HepG2 (cell line): ENCODE measurements around the gene ACOT4.

Experiments used
- POLR2AphosphoS5 ChIP-seq: IDR thresholded peaks from 2 replicates; pipeline ENCODE4 v1.6.1; 2012; ENCODE audit warnings: low read depth, low read length
- TAF1 ChIP-seq: sonication (generic); formaldehyde crosslinking; IDR thresholded peaks from 2 replicates; pipeline ENCODE4 v1.4.0; 2020; ENCODE audit warnings: missing genetic modification reagents
- TGIF2 ChIP-seq: IDR thresholded peaks from 2 replicates; pipeline ENCODE4 v1.6.1; 2016; ENCODE audit warnings: control low read depth, missing compliant biosample characterization
- TF ChIP-seq, protein P1 (sequence below): sonication (generic); formaldehyde crosslinking; IDR thresholded peaks from 2 replicates; pipeline ENCODE4 v1.5.0; 2020; ENCODE audit warnings: mild to moderate bottlenecking, missing genetic modification reagents, moderate library complexity
- TF ChIP-seq, protein P2 (sequence below): IDR thresholded peaks from 2 replicates; pipeline ENCODE4 v1.6.1; 2012; ENCODE audit warnings: inconsistent platforms
- TF ChIP-seq, protein P3 (sequence below): sonication (generic); formaldehyde crosslinking; IDR thresholded peaks from 2 replicates; pipeline ENCODE4 v1.4.0; 2020; ENCODE audit warnings: missing genetic modification reagents

GRCh38 chr14:73644531-73645247 is 53.0 kb downstream of the ACOT4 start, which contains the start of gene DNAL1:
- TF ChIP-seq, protein P1, sequence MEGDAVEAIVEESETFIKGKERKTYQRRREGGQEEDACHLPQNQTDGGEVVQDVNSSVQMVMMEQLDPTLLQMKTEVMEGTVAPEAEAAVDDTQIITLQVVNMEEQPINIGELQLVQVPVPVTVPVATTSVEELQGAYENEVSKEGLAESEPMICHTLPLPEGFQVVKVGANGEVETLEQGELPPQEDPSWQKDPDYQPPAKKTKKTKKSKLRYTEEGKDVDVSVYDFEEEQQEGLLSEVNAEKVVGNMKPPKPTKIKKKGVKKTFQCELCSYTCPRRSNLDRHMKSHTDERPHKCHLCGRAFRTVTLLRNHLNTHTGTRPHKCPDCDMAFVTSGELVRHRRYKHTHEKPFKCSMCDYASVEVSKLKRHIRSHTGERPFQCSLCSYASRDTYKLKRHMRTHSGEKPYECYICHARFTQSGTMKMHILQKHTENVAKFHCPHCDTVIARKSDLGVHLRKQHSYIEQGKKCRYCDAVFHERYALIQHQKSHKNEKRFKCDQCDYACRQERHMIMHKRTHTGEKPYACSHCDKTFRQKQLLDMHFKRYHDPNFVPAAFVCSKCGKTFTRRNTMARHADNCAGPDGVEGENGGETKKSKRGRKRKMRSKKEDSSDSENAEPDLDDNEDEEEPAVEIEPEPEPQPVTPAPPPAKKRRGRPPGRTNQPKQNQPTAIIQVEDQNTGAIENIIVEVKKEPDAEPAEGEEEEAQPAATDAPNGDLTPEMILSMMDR (CRISPR knock-in tag) = no peak
- TF ChIP-seq TAF1 (CRISPR knock-in tag) (peak; percentile 75), POLR2AphosphoS5 (peak; percentile 94), TGIF2 (peak; percentile 71; the same call in 1 of the 2 replicates)
- TF ChIP-seq, protein P2, sequence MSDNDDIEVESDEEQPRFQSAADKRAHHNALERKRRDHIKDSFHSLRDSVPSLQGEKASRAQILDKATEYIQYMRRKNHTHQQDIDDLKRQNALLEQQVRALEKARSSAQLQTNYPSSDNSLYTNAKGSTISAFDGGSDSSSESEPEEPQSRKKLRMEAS = peak; percentile 45; the same call in 1 of the 2 replicates
- TF ChIP-seq, protein P3, sequence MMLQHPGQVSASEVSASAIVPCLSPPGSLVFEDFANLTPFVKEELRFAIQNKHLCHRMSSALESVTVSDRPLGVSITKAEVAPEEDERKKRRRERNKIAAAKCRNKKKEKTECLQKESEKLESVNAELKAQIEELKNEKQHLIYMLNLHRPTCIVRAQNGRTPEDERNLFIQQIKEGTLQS (CRISPR knock-in tag) = no peak
